A172 (cell line): Measurements from ENCODE around the gene CTBP2. TPM values are rescaled to one million over a fixed set of nuclear protein-coding genes. Genes with fewer than 3 reads are reported as not detected.

Experiments used
- DNase-seq: peaks from one replicate; pipeline ENCODE4 v3.0.0-alpha.2; 2015; ENCODE audit warnings: low spot score
- total RNA-seq: library from RNA; depleted of rRNA; stranded (reverse); fragments of >200 nt; shearing (Covaris generic); gene quantifications from 2 replicates; pipeline ENCODE4 v1.2.3, GENCODE V29; 2014

CTBP2 gene
- total RNA-seq, 1 experiment from 2014 or later, result 35.5 TPM

- DNase-seq, result no peak
Observed at GRCh38 chr10:124977161-124977560, 183.2 kb downstream of the CTBP2 start.

- DNase-seq, result peak; percentile 3
Observed at GRCh38 chr10:124975977-124976514, 184.3 kb downstream of the CTBP2 start.

GRCh38 chr10:124974131-124974530, 186.2 kb downstream of the CTBP2 start:
- DNase-seq, result no peak

GRCh38 chr10:124972637-124973036, 187.7 kb downstream of the CTBP2 start:
- DNase-seq, result no peak

- no peak for DNase-seq
Observed at GRCh38 chr10:124971276-124971675, 189.1 kb downstream of the CTBP2 start.

GRCh38 chr10:124967255-124967654, 193.1 kb downstream of the CTBP2 start:
- no peak for DNase-seq

- no peak for DNase-seq
Observed at GRCh38 chr10:124966008-124966407, 194.4 kb downstream of the CTBP2 start.

- no peak for DNase-seq
Observed at GRCh38 chr10:124963866-124964720, 196.3 kb downstream of the CTBP2 start.

- DNase-seq, result no peak
Observed at GRCh38 chr10:124962421-124962820, 197.9 kb downstream of the CTBP2 start.

- DNase-seq, result no peak
Observed at GRCh38 chr10:124961248-124961570, 199.2 kb downstream of the CTBP2 start.

- DNase-seq, result no peak
Observed at GRCh38 chr10:124959564-124959963, 200.8 kb downstream of the CTBP2 start.

GRCh38 chr10:124957404-124957947, 202.9 kb downstream of the CTBP2 start:
- no peak for DNase-seq

- DNase-seq, result no peak
Observed at GRCh38 chr10:124956764-124957163, 203.6 kb downstream of the CTBP2 start.

GRCh38 chr10:124955868-124956267, 204.5 kb downstream of the CTBP2 start:
- no peak for DNase-seq

- DNase-seq, result no peak
Observed at GRCh38 chr10:124955243-124955642, 205.1 kb downstream of the CTBP2 start.

GRCh38 chr10:124953421-124953820, 206.9 kb downstream of the CTBP2 start:
- no peak for DNase-seq

- no peak for DNase-seq
Observed at GRCh38 chr10:124952123-124952522, 208.2 kb downstream of the CTBP2 start.

- DNase-seq, result no peak
Observed at GRCh38 chr10:124949543-124949942, 210.8 kb downstream of the CTBP2 start.

- DNase-seq, result no peak
Observed at GRCh38 chr10:124946945-124947344, 213.4 kb downstream of the CTBP2 start.

- DNase-seq, result no peak
Observed at GRCh38 chr10:124944982-124945381, 215.4 kb downstream of the CTBP2 start.

- DNase-seq, result peak; percentile 25
Observed at GRCh38 chr10:124943301-124944092, 216.9 kb downstream of the CTBP2 start.
